HL-60/S4 treated with retinoic acid at 250 ng/mL for 4 days and 3 days (cell line): ENCODE measurements around the gene DIRAS1.

Experiments
- in situ Hi-C: fragments of 300-500 bp; cut with MboI; formaldehyde crosslinking; loops from 2 replicates; pipeline ENCODE4 v1.7.0; 2022; ENCODE audit warnings: low sequenced_read_pairs

DIRAS1 gene

GRCh38 chr19:2720777-2721569 is at the start of gene DIRAS1:
Gene DIRAS1 (minus strand): TSS chr19:2721372. CDS start chr19:2717806, 3,566 bp downstream.
- in situ Hi-C loops: no loop called here

- in situ Hi-C loops: no loop called here
Observed at GRCh38 chr19:2770055-2771013, 49.2 kb upstream of the DIRAS1 start.

GRCh38 chr19:2769218-2769617 is 48.0 kb upstream of the DIRAS1 start:
- in situ Hi-C loops: no loop called here

- in situ Hi-C loops: no loop called here
Observed at GRCh38 chr19:2768365-2769132, 47.4 kb upstream of the DIRAS1 start.

GRCh38 chr19:2767688-2768087 is 46.5 kb upstream of the DIRAS1 start:
- in situ Hi-C loops: no loop called here

- in situ Hi-C loops: no loop called here
Observed at GRCh38 chr19:2766594-2767372, 45.6 kb upstream of the DIRAS1 start.

GRCh38 chr19:2765376-2765775 is 44.2 kb upstream of the DIRAS1 start:
- in situ Hi-C loops: no loop called here

- in situ Hi-C loops: no loop called here
Observed at GRCh38 chr19:2764945-2765344, 43.8 kb upstream of the DIRAS1 start.

- in situ Hi-C loops: no loop called here
Observed at GRCh38 chr19:2763687-2764086, 42.5 kb upstream of the DIRAS1 start.

- in situ Hi-C loops: no loop called here
Observed at GRCh38 chr19:2762783-2763496, 41.8 kb upstream of the DIRAS1 start.

GRCh38 chr19:2761876-2762782 is 41.0 kb upstream of the DIRAS1 start:
- in situ Hi-C loops: no loop called here

- in situ Hi-C loops: no loop called here
Observed at GRCh38 chr19:2761309-2761677, 40.1 kb upstream of the DIRAS1 start.

GRCh38 chr19:2759965-2760364 is 38.8 kb upstream of the DIRAS1 start:
- in situ Hi-C loops: no loop called here

GRCh38 chr19:2759362-2759761 is 38.2 kb upstream of the DIRAS1 start:
- in situ Hi-C loops: no loop called here

- in situ Hi-C loops: no loop called here
Observed at GRCh38 chr19:2758601-2759313, 37.6 kb upstream of the DIRAS1 start.

GRCh38 chr19:2756921-2757881 is 36.0 kb upstream of the DIRAS1 start:
- in situ Hi-C loops: no loop called here

GRCh38 chr19:2756477-2756876 is 35.3 kb upstream of the DIRAS1 start:
- in situ Hi-C loops: no loop called here
